HFFc6 (cell line): ENCODE measurements around the gene MLLT1. TPM values are rescaled to one million over a fixed set of nuclear protein-coding genes. Genes with fewer than 3 reads are reported as not detected.

ENCODE experiments used
- DNase-seq: peaks from one replicate; pipeline ENCODE4 v3.0.0-alpha.2; 2018
- H3K27ac Mint-ChIP-seq: 2 replicates; pipeline ENCODE4 v1.8.0; 2020; ENCODE audit warnings: mild to moderate bottlenecking, mixed read lengths
- H3K27me3 Mint-ChIP-seq: 2 replicates; pipeline ENCODE4 v1.8.0; 2021; ENCODE audit warnings: mild to moderate bottlenecking, moderate library complexity, mixed read lengths; ENCODE audit not compliant: insufficient read depth
- H3K36me3 Mint-ChIP-seq: 2 replicates; pipeline ENCODE4 v1.8.0; 2021; ENCODE audit warnings: low read depth, mixed read lengths
- H3K4me1 Mint-ChIP-seq: 2 replicates; pipeline ENCODE4 v1.8.0; 2020; ENCODE audit warnings: low read depth, mixed read lengths
- H3K4me3 Mint-ChIP-seq: 2 replicates; pipeline ENCODE4 v1.8.0; 2020; ENCODE audit warnings: mild to moderate bottlenecking, moderate library complexity, mixed read lengths
- H3K9me3 Mint-ChIP-seq: 2 replicates; pipeline ENCODE4 v1.8.0; 2020; ENCODE audit warnings: mild to moderate bottlenecking, mixed read lengths
- total RNA-seq, 6 experiments: library from RNA; stranded (reverse); fragmentation: NEBNext Ultra II Directional; extraction: Animal tissue kit (Norgen Biotek cat#: 25700); gene quantifications; 2 replicates in 1 of 6; 3 replicates in 5 of 6; pipeline ENCODE4 v1.2.3, GENCODE V29; 2021
- TF ChIP-seq, protein P1 (sequence below): fragments of 200-600 bp; sonication (generic); IDR thresholded peaks from 2 replicates; pipeline ENCODE4 v1.5.0; 2021; ENCODE audit warnings: antibody characterized with exemption, mild to moderate bottlenecking

Gene MLLT1
- total RNA-seq, 6 experiments from 2014 or later = 54.6 to 69.4 (median 59.5) TPM

DNA sequence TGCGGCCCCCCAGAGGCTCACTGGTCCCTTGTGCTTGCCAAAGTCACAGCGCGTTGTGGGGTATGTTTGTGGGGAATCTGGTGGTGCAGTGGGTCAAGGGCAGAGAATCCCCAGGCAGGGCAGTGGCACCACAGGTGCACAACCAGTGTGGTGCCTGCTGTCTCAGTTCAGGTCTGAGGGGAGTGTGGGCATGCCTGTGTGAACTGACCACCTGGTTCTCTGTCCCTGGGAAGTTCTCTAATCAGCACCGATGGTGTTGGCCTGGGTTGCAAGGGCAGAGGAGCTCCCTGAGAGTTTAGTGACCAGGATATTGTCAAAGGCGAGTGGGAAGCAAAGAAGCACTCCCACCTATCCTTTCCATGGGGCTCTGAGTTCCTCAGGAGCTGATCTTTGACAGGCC is 106.6 kb downstream of the MLLT1 start:
- H3K36me3 Mint-ChIP-seq = no peaks in the 10 kb centered on the region
- H3K27me3 Mint-ChIP-seq = peaks cover 10% of the 10 kb centered on the region
- H3K9me3 Mint-ChIP-seq = no peaks in the 10 kb centered on the region; the same call in 1 of the 2 replicates
- no peak for DNase-seq
- no peaks in the 10 kb centered on the region for H3K4me1 Mint-ChIP-seq
- H3K27ac Mint-ChIP-seq = no peak overlapping the region
- no peak overlapping the region for H3K4me3 Mint-ChIP-seq
- TF ChIP-seq, protein P1, sequence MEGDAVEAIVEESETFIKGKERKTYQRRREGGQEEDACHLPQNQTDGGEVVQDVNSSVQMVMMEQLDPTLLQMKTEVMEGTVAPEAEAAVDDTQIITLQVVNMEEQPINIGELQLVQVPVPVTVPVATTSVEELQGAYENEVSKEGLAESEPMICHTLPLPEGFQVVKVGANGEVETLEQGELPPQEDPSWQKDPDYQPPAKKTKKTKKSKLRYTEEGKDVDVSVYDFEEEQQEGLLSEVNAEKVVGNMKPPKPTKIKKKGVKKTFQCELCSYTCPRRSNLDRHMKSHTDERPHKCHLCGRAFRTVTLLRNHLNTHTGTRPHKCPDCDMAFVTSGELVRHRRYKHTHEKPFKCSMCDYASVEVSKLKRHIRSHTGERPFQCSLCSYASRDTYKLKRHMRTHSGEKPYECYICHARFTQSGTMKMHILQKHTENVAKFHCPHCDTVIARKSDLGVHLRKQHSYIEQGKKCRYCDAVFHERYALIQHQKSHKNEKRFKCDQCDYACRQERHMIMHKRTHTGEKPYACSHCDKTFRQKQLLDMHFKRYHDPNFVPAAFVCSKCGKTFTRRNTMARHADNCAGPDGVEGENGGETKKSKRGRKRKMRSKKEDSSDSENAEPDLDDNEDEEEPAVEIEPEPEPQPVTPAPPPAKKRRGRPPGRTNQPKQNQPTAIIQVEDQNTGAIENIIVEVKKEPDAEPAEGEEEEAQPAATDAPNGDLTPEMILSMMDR = no peak

DNA sequence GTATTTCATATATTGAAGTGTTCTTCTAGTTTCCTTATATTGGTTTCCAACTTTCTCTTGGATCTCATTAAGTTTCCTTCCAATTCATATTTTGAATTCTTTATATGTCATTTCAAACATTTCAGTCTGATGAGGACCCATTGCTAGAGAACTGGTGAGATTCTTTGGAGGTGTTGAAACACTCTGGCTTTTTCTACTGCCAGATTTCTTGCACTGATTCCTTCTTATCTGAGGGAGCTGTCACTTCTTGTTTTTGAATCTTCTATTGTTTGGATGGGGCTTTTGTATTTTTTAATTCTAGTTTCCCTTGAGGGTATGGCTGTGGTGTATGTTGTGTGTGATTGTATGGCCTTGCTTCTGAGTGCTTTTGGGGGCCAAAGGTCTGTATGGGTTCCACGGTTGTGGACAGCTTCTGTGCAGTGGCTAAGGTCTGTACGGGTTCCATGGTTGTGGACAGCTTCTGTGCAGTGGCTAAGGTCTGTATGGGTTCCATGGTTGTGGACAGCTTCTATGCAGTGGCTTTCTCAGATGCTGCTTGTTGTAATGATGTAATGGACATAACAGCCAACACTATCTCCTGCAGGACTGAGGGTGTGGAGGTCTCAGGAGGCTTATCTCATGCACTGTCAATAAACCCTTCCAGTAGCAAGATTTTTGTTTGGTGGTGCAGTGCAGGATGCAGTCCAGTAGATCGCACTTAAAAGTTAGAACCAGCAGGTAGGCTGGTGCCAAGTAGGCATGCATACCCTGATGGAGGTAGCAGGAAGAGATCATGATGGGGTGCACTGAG is 107.5 kb downstream of the MLLT1 start:
- TF ChIP-seq, protein P1 = no peak
- Mint-ChIP-seq H3K4me1 (no peaks in the 10 kb centered on the region), H3K4me3 (no peak overlapping the region), H3K27ac (no peak overlapping the region), H3K36me3 (no peaks in the 10 kb centered on the region), H3K9me3 (no peaks in the 10 kb centered on the region; the same call in 1 of the 2 replicates), H3K27me3 (peaks cover 9% of the 10 kb centered on the region)
- no peak for DNase-seq

DNA sequence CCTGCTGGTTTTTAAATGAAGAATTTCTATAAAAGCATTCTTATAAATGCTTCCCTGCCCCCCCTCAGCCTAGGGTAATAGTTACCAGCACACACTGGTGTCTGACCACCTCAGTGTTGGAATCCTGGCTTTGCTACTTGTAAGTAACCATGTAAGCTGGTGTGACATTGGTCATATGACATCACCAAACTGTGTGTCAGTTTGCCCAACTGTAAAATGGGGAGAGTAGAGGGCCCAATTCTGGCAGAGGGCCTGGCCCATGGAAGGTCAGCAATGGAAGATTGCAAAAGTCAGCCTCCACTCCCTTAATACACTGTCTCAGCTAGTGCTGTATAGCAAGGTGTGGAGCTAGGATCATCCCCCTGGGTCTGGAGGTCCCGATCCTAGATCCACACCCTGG is 112.7 kb downstream of the MLLT1 start:
- peaks cover 3% of the 10 kb centered on the region for H3K27me3 Mint-ChIP-seq
- TF ChIP-seq, protein P1 = no peak
- no peak overlapping the region for H3K27ac Mint-ChIP-seq

DNA sequence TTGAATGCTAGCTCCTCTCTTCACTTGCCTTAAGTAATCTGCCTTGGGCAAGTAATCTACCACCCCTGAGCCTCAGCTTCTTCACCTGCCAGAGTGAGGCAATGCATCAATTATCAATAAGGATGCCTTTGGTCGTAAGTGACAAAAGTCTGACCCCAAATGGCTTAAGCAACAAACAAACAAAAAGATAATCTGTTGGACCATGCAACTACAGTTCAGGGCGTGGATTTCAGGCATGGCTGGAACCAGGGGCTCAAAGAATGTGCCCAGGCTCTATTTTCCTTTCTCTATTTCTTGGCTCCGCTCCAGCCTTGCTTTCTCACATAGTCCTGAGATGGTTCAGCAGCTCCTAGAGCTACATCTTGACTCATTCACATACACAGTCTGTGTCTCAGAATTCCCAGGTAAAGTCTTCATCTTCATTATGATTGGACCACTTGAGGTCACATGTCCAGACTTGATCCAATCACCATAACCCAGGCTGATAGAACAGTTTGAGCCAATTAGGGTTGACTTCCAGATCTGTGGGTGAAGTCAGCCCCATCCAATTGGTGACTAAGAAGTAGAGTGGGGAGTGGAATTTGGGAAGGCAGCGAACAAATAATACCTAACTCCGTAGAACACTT is 114.8 kb downstream of the MLLT1 start:
- no peak overlapping the region for H3K27ac Mint-ChIP-seq
- no peaks in the 10 kb centered on the region for H3K4me1 Mint-ChIP-seq
- no peaks in the 10 kb centered on the region; the same call in 1 of the 2 replicates for H3K27me3 Mint-ChIP-seq
- no peaks in the 10 kb centered on the region for H3K9me3 Mint-ChIP-seq
- TF ChIP-seq, protein P1 = no peak
- H3K4me3 Mint-ChIP-seq = no peak overlapping the region
- H3K36me3 Mint-ChIP-seq = no peaks in the 10 kb centered on the region
- DNase-seq = no peak

More for the DNA sequence above, 112.7 kb downstream of the MLLT1 start:
- Mint-ChIP-seq H3K4me1 (no peaks in the 10 kb centered on the region), H3K9me3 (no peaks in the 10 kb centered on the region; the same call in 1 of the 2 replicates), H3K36me3 (no peaks in the 10 kb centered on the region), H3K4me3 (no peak overlapping the region)
- no peak for DNase-seq

DNA sequence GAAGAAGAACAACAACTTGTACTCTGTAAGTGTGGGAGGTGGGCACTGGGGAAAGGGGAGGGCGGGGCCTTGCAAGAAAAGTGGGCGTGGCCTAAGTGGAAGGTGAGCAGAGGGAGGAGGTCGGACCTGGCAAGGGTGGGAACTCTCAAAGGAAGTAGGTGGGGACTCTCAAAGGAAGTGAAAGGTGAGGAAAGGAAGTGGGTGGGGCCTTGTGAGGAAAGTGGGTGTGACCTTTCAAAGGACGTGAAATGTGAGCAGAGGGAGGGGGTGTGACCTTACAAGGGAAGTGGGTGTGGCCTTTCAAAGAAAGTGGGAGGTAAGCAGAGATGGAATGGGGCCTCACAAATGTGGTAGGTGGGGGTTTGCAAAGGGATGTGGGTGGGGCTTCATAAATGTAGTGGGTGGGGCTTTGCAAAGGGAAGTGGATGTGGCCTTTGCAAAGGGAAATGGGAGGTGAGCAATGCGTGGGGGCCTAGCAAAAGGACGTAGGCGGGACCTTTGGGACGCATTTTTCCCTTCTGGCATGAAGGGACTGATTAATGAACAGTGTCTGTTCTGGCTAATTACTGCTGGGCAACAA is 118.4 kb downstream of the MLLT1 start:
- H3K4me3 Mint-ChIP-seq = no peak overlapping the region
- H3K9me3 Mint-ChIP-seq = peaks cover 15% of the 10 kb centered on the region
- no peak for DNase-seq
- no peak overlapping the region for H3K27ac Mint-ChIP-seq
- peaks cover 5% of the 10 kb centered on the region; the same call in 1 of the 2 replicates for H3K36me3 Mint-ChIP-seq
- no peaks in the 10 kb centered on the region for H3K4me1 Mint-ChIP-seq
- H3K27me3 Mint-ChIP-seq = peaks cover 2% of the 10 kb centered on the region
- TF ChIP-seq, protein P1 = no peak

Other genes starting within 250 kb of the MLLT1 start
- gene RFX2, start 169.5 kb downstream of the MLLT1 start, total RNA-seq = 1 to 10 TPM; 6.3 to 9.5 (median 6.9) TPM
- gene ACSBG2, start 144.3 kb downstream of the MLLT1 start, total RNA-seq = not detected
- gene ACER1, start 53.6 kb upstream of the MLLT1 start, total RNA-seq = not detected
- 100 to 1,000 TPM; 106 to 114 (median 107) TPM for gene CLPP, start 81.6 kb upstream of the MLLT1 start, total RNA-seq
- 10 to 100 TPM; 40.8 to 60.7 (median 47.9) TPM for gene ALKBH7, start 92.8 kb upstream of the MLLT1 start, total RNA-seq
- 1 to 10 TPM; 1.1 to 2.0 (median 1.5) TPM for gene PSPN, start 96.0 kb upstream of the MLLT1 start, total RNA-seq
- 10 to 100 TPM; 70.4 to 75.1 (median 71.4) TPM for gene GTF2F1, start 113.2 kb upstream of the MLLT1 start, total RNA-seq
- gene KHSRP, start 144.8 kb upstream of the MLLT1 start, total RNA-seq = 100 to 1,000 TPM; 259 to 312 (median 301) TPM
- gene SLC25A41, start 153.8 kb upstream of the MLLT1 start, total RNA-seq = not detected
- 10 to 100 TPM; 15.4 to 25.3 (median 16.8) TPM for gene SLC25A23, start 179.8 kb upstream of the MLLT1 start, total RNA-seq
- gene CRB3, start 184.3 kb upstream of the MLLT1 start, total RNA-seq = not detected
- gene DENND1C, start 201.8 kb upstream of the MLLT1 start, total RNA-seq = not detected
- not detected for gene TUBB4A, start 222.3 kb upstream of the MLLT1 start, total RNA-seq